SHP77 (cell line): ENCODE results near the gene TET1.
"Not testable (repeated sequence)": the region's sequence is repeated elsewhere in the genome, so short reads cannot be mapped to it uniquely, and the experiment has no call there.

ENCODE experiments used
- DNase-seq, 2 experiments: peaks; one replicate each; lab custom pipeline; 2025; lab: John Stamatoyannopoulos, UW

Gene TET1

DNA sequence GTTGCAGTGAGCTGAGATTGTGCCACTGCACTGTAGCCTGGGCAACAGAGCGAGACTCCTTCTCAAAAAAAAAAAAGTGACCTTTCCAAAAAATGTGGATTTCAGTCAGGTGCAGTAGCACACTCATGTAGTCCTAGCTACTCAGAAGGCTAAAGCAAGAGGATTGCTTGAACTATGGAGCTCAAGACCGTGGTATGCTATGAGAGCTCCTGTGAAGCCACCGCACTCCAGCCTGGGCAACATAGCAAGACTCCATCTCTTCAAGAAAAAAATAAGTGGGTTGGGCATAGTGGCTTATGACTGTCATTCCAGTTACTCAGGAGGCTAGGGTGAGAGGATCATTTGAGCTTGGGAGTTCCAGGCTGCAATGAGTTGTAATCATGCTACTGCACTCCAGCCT, 51.1 kb downstream of the TET1 start:
- no peak for DNase-seq

DNA sequence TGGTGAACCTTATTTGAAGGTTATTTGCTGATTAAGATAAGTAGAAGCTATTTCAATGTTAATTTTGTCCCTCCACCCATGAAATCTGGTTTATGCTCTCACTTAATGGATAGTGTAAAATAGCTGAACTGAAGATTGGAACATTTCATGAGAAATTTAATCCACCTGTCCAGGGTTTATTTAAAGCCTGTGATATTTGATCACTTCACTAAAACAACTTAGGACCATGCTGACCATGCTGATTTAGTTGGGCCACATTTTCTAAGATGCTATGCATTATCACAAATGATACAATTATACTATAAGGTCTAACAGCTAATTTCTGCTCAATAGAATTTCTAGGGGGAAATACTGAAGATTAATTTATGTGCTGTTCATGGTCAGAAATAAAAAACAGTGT, 53.8 kb downstream of the TET1 start:
- not testable (repeated sequence) for DNase-seq

DNA sequence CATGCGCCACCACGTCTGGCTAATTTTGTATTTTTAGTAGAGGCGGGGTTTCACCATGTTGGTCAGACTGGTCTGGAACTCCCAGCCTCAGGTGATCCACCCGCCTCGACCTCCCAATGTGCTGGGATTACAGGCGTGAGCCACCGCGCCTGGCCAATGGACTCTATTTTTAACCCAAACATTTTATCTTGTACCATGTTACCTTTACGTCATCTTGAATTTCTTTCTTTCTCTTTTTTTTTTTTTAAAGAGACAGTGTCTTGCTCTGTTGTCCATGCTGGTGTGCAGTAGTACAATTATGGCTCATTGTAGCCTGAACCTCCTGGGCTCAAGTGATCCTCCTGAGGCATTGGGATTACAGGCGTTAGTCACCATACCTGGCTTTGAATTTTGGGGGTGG, 57.6 kb downstream of the TET1 start:
- DNase-seq: not testable (repeated sequence)

DNA sequence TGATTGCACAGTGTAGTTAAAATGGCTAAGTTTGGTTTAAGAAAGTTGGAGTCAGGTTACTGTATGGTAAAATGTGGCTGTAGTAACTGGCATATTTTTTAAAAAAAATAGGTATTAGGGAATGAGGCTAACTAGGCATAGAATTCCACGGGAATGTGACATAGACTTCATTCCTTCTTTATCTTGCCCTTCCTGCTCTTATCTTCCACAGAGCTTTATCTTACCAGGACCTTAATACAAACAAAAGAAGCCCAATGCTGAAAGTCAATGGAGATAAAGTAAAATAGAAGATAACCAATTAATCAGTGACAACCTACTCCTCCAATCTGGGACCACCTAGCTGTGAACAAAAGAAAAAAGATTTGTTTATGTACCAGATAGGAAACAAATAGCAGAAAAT, 58.1 kb downstream of the TET1 start:
- DNase-seq: no peak

GRCh38 chr10:68619595-68619994, 59.5 kb downstream of the TET1 start:
- no peak for DNase-seq

- DNase-seq: no peak
These were observed 65.3 kb downstream of the TET1 start for GRCh38 chr10:68625316-68625921.

GRCh38 chr10:68628576-68629127, 68.5 kb downstream of the TET1 start:
- no peak for DNase-seq

- not testable (repeated sequence) for DNase-seq
These were observed 72.1 kb downstream of the TET1 start for GRCh38 chr10:68632271-68632560.

- no peak for DNase-seq
These were observed 73.1 kb downstream of the TET1 start for GRCh38 chr10:68633281-68633680.

GRCh38 chr10:68633816-68634466, 73.8 kb downstream of the TET1 start:
- no peak for DNase-seq

GRCh38 chr10:68636335-68636734, 76.2 kb downstream of the TET1 start:
- no peak for DNase-seq

DNA sequence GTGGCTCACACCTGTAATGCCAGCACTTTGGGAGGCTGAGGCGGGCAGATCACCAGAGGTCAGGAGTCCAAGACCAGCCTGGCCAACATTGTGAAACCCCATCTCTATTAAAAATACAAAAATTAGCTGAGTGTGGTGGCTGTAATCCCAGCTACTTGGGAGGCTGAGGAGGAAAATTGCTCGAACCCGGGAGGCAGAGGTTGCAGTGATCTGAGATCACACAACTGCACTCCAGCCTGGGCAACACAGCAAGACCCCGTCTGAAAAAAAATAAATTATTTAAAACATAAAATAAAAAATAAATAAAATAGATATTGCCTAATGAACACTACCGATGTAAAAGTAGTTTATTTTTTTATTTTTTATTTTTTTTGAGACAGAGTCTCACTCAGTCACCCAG, 83.4 kb downstream of the TET1 start:
- not testable (repeated sequence) for DNase-seq

- DNase-seq: no peak
These were observed 87.7 kb downstream of the TET1 start for GRCh38 chr10:68647672-68648341.

- no peak for DNase-seq
These were observed 95.5 kb downstream of the TET1 start for GRCh38 chr10:68655620-68656126.

- DNase-seq: no peak
These were observed 105.7 kb downstream of the TET1 start for GRCh38 chr10:68665841-68666240.

GRCh38 chr10:68666280-68666760, 106.2 kb downstream of the TET1 start:
- DNase-seq: no peak

DNA sequence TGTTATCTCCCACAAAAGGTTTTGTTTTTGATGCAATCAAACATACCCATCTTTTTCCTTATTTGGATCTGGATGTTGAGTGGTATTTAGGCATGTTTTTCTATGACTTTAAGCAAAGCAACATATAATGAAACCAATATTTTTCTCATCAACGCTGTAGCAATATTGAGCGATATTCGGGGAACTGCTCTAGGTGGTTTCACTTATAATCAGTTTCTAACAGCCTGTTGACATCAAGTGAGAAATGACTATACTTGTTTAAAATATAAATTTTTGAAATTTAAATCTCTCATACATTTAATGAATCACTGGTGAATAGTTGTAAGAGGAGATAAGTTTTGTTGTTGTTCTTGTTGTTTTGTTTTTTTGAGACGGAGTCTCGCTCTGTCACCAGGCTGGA, 108.1 kb downstream of the TET1 start:
- DNase-seq: no peak

- DNase-seq: no peak
These were observed 108.8 kb downstream of the TET1 start for GRCh38 chr10:68668972-68669371.

GRCh38 chr10:68684413-68684812, 124.3 kb downstream of the TET1 start:
- DNase-seq: no peak

DNA sequence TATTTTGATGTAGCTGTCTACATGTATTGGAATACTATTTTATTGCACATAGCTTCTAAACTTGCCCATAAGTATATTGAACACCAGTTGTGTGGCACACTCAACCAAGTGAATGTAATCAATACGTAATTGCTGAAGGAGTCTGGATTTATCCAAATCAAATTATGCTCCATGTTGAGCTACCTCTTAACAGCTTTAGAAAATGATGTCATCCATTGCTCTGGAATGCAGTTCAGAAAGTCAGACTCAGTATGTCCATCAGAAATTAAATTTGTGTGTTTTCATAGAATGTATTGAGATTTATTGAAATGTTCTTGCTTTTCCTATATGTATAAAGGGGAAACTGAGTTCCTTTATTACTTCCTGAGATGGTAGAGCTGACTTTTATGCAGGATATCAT, 135.9 kb downstream of the TET1 start:
- DNase-seq: no peak

DNA sequence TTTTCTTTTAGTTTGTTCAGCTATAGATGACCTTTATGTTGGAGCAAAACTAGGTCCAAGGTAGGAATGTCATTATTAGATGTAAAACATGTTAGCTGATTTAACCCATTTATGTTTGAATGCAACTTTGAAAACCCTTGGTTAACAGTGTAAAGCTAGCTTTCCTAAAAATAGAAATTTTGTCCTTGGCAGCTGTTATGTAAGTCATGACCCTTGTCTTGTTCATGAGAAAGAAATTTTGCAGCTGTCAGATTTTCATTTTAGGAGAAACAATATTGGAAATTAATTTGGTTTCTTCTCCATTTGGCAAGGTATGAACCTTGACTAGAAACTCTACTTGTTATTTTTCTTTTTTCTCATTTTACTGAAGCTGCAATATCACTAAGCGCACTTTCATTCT, 137.0 kb downstream of the TET1 start:
- no peak for DNase-seq

GRCh38 chr10:68700197-68700596, 140.1 kb downstream of the TET1 start:
- DNase-seq: no peak

GRCh38 chr10:68705548-68705947, 145.4 kb downstream of the TET1 start:
- no peak for DNase-seq
